ENCODE results near the gene MT4.
"Not testable (repeated sequence)": the region's sequence is repeated elsewhere in the genome, so short reads cannot be mapped to it uniquely, and the experiment has no call there.

Gene MT4

GRCh38 chr16:56558024-56558747, 6.7 kb upstream of the MT4 start:
- DNase-seq (ENCODE audit: low read depth in 2 of 2) = no peak

- DNase-seq (ENCODE audit: low read depth in 2 of 2) = no peak
Observed at GRCh38 chr16:56559109-56559508, 5.8 kb upstream of the MT4 start.

GRCh38 chr16:56560447-56560846, 4.4 kb upstream of the MT4 start:
- no peak for DNase-seq (ENCODE audit: low read depth in 2 of 2)

GRCh38 chr16:56561126-56561525, 3.7 kb upstream of the MT4 start:
- no peak for DNase-seq (ENCODE audit: low read depth in 2 of 2)

- DNase-seq (ENCODE audit: low read depth in 2 of 2) = no peak
Observed at GRCh38 chr16:56569971-56570370, 5.1 kb downstream of the MT4 start.

GRCh38 chr16:56571525-56571924, 6.7 kb downstream of the MT4 start:
- DNase-seq (ENCODE audit: low read depth in 2 of 2) = no peak

- no peak for DNase-seq (ENCODE audit: low read depth in 2 of 2)
Observed at GRCh38 chr16:56574625-56575024, 9.8 kb downstream of the MT4 start.

- DNase-seq (ENCODE audit: low read depth in 2 of 2) = peak; percentile 53 to 84
Observed at GRCh38 chr16:56576585-56577299, 11.9 kb downstream of the MT4 start.

- DNase-seq (ENCODE audit: low read depth in 2 of 2) = no peak
Observed at GRCh38 chr16:56577300-56577625, 12.4 kb downstream of the MT4 start.

GRCh38 chr16:56580391-56581048, 15.6 kb downstream of the MT4 start:
- no peak for DNase-seq (ENCODE audit: low read depth in 2 of 2)

GRCh38 chr16:56582911-56583310, 18.0 kb downstream of the MT4 start:
- DNase-seq (ENCODE audit: low read depth in 2 of 2) = not testable (repeated sequence)

GRCh38 chr16:56583351-56584168, 18.7 kb downstream of the MT4 start:
- DNase-seq (ENCODE audit: low read depth in 2 of 2) = no peak

GRCh38 chr16:56584276-56584675, 19.4 kb downstream of the MT4 start:
- no peak for DNase-seq (ENCODE audit: low read depth in 2 of 2)

- DNase-seq (ENCODE audit: low read depth in 2 of 2) = no peak
Observed at GRCh38 chr16:56588781-56589140, 23.9 kb downstream of the MT4 start.

- DNase-seq (ENCODE audit: low read depth in 2 of 2) = no peak
Observed at GRCh38 chr16:56589141-56590039, 24.5 kb downstream of the MT4 start, which contains the start of gene MT3. Gene MT3 (plus strand): TSS chr16:56589528. CDS start chr16:56589591, 63 bp downstream.

GRCh38 chr16:56591377-56592060, 26.6 kb downstream of the MT4 start:
- no peak for DNase-seq (ENCODE audit: low read depth in 2 of 2)

GRCh38 chr16:56593573-56594291, 28.9 kb downstream of the MT4 start:
- DNase-seq (ENCODE audit: low read depth in 2 of 2) = no peak

- DNase-seq (ENCODE audit: low read depth in 2 of 2) = no peak
Observed at GRCh38 chr16:56594292-56594619, 29.4 kb downstream of the MT4 start.

- no peak for DNase-seq (ENCODE audit: low read depth in 2 of 2)
Observed at GRCh38 chr16:56600398-56600999, 35.6 kb downstream of the MT4 start.

- no peak for DNase-seq (ENCODE audit: low read depth in 2 of 2)
Observed at GRCh38 chr16:56601325-56601724, 36.5 kb downstream of the MT4 start.

Measured in stimulated activated CD8-positive, alpha-beta memory T cell treated with anti-CD3 and anti-CD28 coated beads, Interleukin-7, amount 100 ng/mL, for 1 hour (primary cell).